IMR-90 (cell line): Measurements from ENCODE around the gene OR9A2. TPM values are rescaled to one million over a fixed set of nuclear protein-coding genes. Genes with fewer than 3 reads are reported as not detected.

Experiments
- ATAC-seq: fragments of 200-7000 bp; cut with Tn5 transposase; 2 replicates; pipeline ENCODE4 v1.9.1; 2020; ENCODE audit warnings: low read depth, mild to moderate bottlenecking, moderate library complexity
- BruUV-seq: library from RNA; stranded (reverse); fragments of 400-500 nt; replicated peaks from 2 replicates; lab custom pipeline; 2021; lab: Mats Ljungman, UMichigan
- CTCF ChIA-PET: fragments of 300-600 bp; formaldehyde crosslinking; extraction: SDS; loops from one replicate; lab custom pipeline; 2021; ENCODE audit warnings: antibody characterized with exemption; lab: Yijun Ruan, JAX
- POLR2A ChIA-PET: fragments of 300-600 bp; sonication (Branson Sonifier 250); formaldehyde crosslinking; loops from one replicate; lab custom pipeline; 2022; ENCODE audit warnings: antibody characterized with exemption; ENCODE audit not compliant: unreplicated experiment; lab: Charles Lee
- DNase-seq: peaks from one replicate; pipeline ENCODE4 v3.0.0; 2013
- H2AFZ ChIP-seq: replicated peaks from 2 replicates; pipeline ENCODE3; 2013; ENCODE audit warnings: low read length, mild to moderate bottlenecking; ENCODE audit not compliant: poor library complexity
- H2AK5ac ChIP-seq: 2 replicates; pipeline ENCODE4 v1.6.1; 2013; ENCODE audit warnings: low read depth, low read length, inconsistent platforms
- H2AK9ac ChIP-seq: replicated peaks from 2 replicates; pipeline ENCODE3; 2013; ENCODE audit warnings: mild to moderate bottlenecking, low read depth, low read length, moderate library complexity; ENCODE audit not compliant: poor library complexity
- H2BK120ac ChIP-seq: 2 replicates; pipeline ENCODE4 v1.6.1; 2013; ENCODE audit warnings: low read depth, low read length, inconsistent platforms
- H2BK15ac ChIP-seq: 3 replicates; pipeline ENCODE4 v1.6.1; 2013; ENCODE audit warnings: low read depth, low read length, inconsistent platforms
- H2BK20ac ChIP-seq: 2 replicates; pipeline ENCODE4 v1.6.1; 2013; ENCODE audit warnings: low read depth, mild to moderate bottlenecking, inconsistent platforms, low read length, moderate library complexity
- H2BK5ac ChIP-seq: 2 replicates; pipeline ENCODE4 v1.6.1; 2013; ENCODE audit warnings: mild to moderate bottlenecking, low read depth, low read length, inconsistent platforms; ENCODE audit not compliant: poor library complexity, severe bottlenecking
- H3K14ac ChIP-seq: replicated peaks from 2 replicates; pipeline ENCODE4 v1.6.1; 2013; ENCODE audit warnings: low read depth, low read length, inconsistent platforms
- H3K18ac ChIP-seq: 2 replicates; pipeline ENCODE4 v1.6.1; 2013; ENCODE audit warnings: low read depth, low read length, control low read depth
- H3K23ac ChIP-seq: 2 replicates; pipeline ENCODE4 v1.6.1; 2013; ENCODE audit warnings: low read depth, low read length, inconsistent platforms
- H3K27ac ChIP-seq: 2 replicates; pipeline ENCODE4 v1.5.1; 2013; ENCODE audit warnings: mild to moderate bottlenecking, control low read depth, low read length; ENCODE audit not compliant: insufficient read depth
- H3K27me3 ChIP-seq: 2 replicates; pipeline ENCODE4 v1.6.1; 2013; ENCODE audit warnings: low read length; ENCODE audit not compliant: control insufficient read depth, insufficient read depth
- H3K36me3 ChIP-seq: 2 replicates; pipeline ENCODE4 v1.6.1; 2013; ENCODE audit warnings: low read length, mixed read lengths; ENCODE audit not compliant: control insufficient read depth, insufficient read depth
- H3K4ac ChIP-seq: 2 replicates; pipeline ENCODE4 v1.6.1; 2013; ENCODE audit warnings: low read depth, low read length, inconsistent platforms
- H3K4me1 ChIP-seq: 2 replicates; pipeline ENCODE4 v1.6.1; 2013; ENCODE audit warnings: low read length, mixed read lengths; ENCODE audit not compliant: control insufficient read depth, insufficient read depth
- H3K4me2 ChIP-seq: 2 replicates; pipeline ENCODE4 v1.6.1; 2013; ENCODE audit warnings: low read depth, mild to moderate bottlenecking, control low read depth, low read length, moderate library complexity
- H3K4me3 ChIP-seq: 2 replicates; pipeline ENCODE4 v1.5.1; 2013; ENCODE audit warnings: low read depth, mild to moderate bottlenecking, control low read depth, low read length, moderate library complexity; ENCODE audit not compliant: insufficient read depth
- H3K56ac ChIP-seq: 2 replicates; pipeline ENCODE4 v1.6.1; 2013; ENCODE audit warnings: low read length, inconsistent platforms; ENCODE audit not compliant: insufficient read depth; ENCODE audit errors: extremely low read depth
- H3K79me1 ChIP-seq, 2 experiments: 2 replicates each; pipeline ENCODE4 v1.6.1; 2013; ENCODE audit warnings: low read length in 2 of 2, inconsistent platforms in 1 of 2, low read depth in 1 of 2
- H3K9ac ChIP-seq: 2 replicates; pipeline ENCODE4 v1.6.1; 2013; ENCODE audit warnings: low read depth, low read length, control low read depth
- H3K9me1 ChIP-seq: 2 replicates; pipeline ENCODE4 v1.6.1; 2013; ENCODE audit warnings: low read length, inconsistent platforms; ENCODE audit not compliant: insufficient read depth
- H3K9me3 ChIP-seq: 2 replicates; pipeline ENCODE4 v1.6.1; 2013; ENCODE audit warnings: low read length; ENCODE audit not compliant: control insufficient read depth, insufficient read depth
- H4K20me1 ChIP-seq: 2 replicates; pipeline ENCODE4 v1.6.1; 2013; ENCODE audit warnings: low read length, inconsistent platforms; ENCODE audit not compliant: insufficient read depth
- H4K5ac ChIP-seq: 2 replicates; pipeline ENCODE4 v1.6.1; 2013; ENCODE audit warnings: mild to moderate bottlenecking, low read depth, low read length, control low read depth
- H4K8ac ChIP-seq, 2 experiments: 2 replicates each; pipeline ENCODE4 v1.6.1; 2013; ENCODE audit warnings: low read depth in 2 of 2, low read length in 2 of 2, control low read depth in 1 of 2, inconsistent platforms in 1 of 2
- H4K91ac ChIP-seq: 2 replicates; pipeline ENCODE4 v1.6.1; 2013; ENCODE audit warnings: low read depth, low read length, inconsistent platforms; ENCODE audit not compliant: insufficient read depth
- MXI1 ChIP-seq: IDR thresholded peaks from 2 replicates; pipeline ENCODE4 v1.6.1; 2012; ENCODE audit warnings: low read depth, mild to moderate bottlenecking, low read length, moderate library complexity, borderline replicate concordance
- RCOR1 ChIP-seq: IDR thresholded peaks from 2 replicates; pipeline ENCODE4 v1.6.1; 2012; ENCODE audit warnings: mild to moderate bottlenecking, low read length, improper control_type of control experiment; ENCODE audit not compliant: insufficient replicate concordance
- USF2 ChIP-seq: fragments of 150-350 bp; IDR thresholded peaks from 2 replicates; pipeline ENCODE4 v1.6.1; 2017; ENCODE audit warnings: mild to moderate bottlenecking, antibody characterized with exemption, low read length, low read depth
- WGBS, 2 experiments: methylation state at CpG; one replicate each; pipeline versions ENCODE4 v1.1.5 to v1.1.7; 2013; ENCODE audit warnings: missing lambda C conversion rate in 2 of 2; ENCODE audit not compliant: insufficient read length in 1 of 2; ENCODE audit errors: extremely low coverage in 2 of 2; 5-methylcytosine and 5-hydroxymethylcytosine counted together
- dilution Hi-C: fragments of 300-500 bp; cut with HindIII; formaldehyde crosslinking; loops from one replicate; pipeline ENCODE4 v1.14.3; 2018; ENCODE audit warnings: low sequenced_read_pairs; ENCODE audit not compliant: unreplicated experiment
- in situ Hi-C: fragments of 300-500 bp; cut with MboI; formaldehyde crosslinking; loops from 3 replicates; pipeline ENCODE4 v1.14.3; 2019; ENCODE audit warnings: low sequenced_read_pairs, inconsistent platforms, mixed read lengths
- intact Hi-C: fragments of 100-400 bp; cut with micrococcal nuclease; formaldehyde crosslinking; loops from 2 replicates; pipeline ENCODE4 v1.10.0; 2022
- polyA plus RNA-seq, 3 experiments: library from polyadenylated mRNA; depleted of rRNA; stranded (reverse); fragments of >200 nt; gene quantifications; 2 replicates each; pipeline ENCODE4 v1.2.3, GENCODE V29; 2012; ENCODE audit warnings: low replicate concordance in 1 of 3
- total RNA-seq: library from RNA; depleted of rRNA; stranded (reverse); fragments of >200 nt; gene quantifications from 2 replicates; pipeline ENCODE4 v1.2.3, GENCODE V29; 2012

The OR9A2 gene
- total and polyA plus RNA-seq, 2 of the 4 experiments (the other 2 are of a cell fraction): not detected

DNA sequence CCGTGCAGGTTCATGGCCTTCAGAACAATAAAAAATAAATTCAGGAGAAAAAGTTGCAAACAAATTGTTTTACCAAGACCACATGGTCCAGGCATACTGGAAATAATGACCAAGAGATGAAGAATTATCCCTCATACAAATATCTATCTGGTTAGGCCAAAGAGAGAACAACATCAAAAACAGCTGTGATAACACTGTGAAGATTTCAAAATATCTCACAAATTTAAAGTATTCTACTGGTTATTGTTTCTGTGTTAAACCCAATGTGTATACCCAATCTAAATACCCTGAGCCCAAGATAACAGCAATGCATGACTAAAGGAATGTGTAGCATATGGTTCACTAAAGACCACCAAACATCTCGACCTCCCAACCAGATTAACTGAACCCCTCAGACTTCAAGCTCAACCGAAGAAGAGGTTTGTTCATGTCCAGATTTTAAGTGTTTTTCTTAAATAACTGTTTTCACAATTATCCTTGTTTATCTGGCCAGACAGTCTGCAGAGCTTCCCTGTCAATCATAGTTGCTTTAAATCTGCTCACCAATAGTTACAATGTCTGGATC, 10.9 kb downstream of the OR9A2 start:
- Histone ChIP-seq H3K27ac (no peak overlapping the region), H3K18ac (no peak overlapping the region), H3K14ac (no peak overlapping the region), H4K20me1 (no peaks in the 10 kb centered on the region), H2AFZ (no peak overlapping the region), H2BK20ac (no peak overlapping the region), H3K79me1 (no peaks in the 10 kb centered on the region), H3K27me3 (no peaks in the 10 kb centered on the region), H3K4me1 (no peaks in the 10 kb centered on the region), H3K4me2 (no peak overlapping the region), H3K36me3 (no peaks in the 10 kb centered on the region), H2AK5ac (no peak overlapping the region), H3K56ac (no peak overlapping the region), H2BK5ac (no peak overlapping the region), H3K4ac (no peak overlapping the region), H4K8ac (no peak overlapping the region), H2BK15ac (no peak overlapping the region), H3K9ac (no peak overlapping the region), H3K23ac (no peak overlapping the region), H3K9me3 (no peaks in the 10 kb centered on the region), H3K9me1 (no peaks in the 10 kb centered on the region), H3K4me3 (no peak overlapping the region), H2BK120ac (no peak overlapping the region), H4K91ac (no peak overlapping the region), H4K5ac (no peak overlapping the region), H2AK9ac (no peak overlapping the region)
- no TSS peak for BruUV-seq
- intact Hi-C loops (no loop called here), dilution Hi-C loops (no loop called here), in situ Hi-C loops (loop anchor here (25.0 kb wide), 1 partner anchor 421 kb away; the partner anchor contains the start of gene TAS2R60)
- CTCF ChIA-PET: interaction anchor here (1.4 to 1.8 kb wide), 2 partner anchors 12 to 199 kb away, joined by 5 to 6 read pairs; no protein-coding TSS in a partner anchor
- TF ChIP-seq RCOR1 (no peak), USF2 (no peak), MXI1 (no peak)
- ATAC-seq: no peak
- POLR2A ChIA-PET: no interaction called here
- no peak for DNase-seq
- no CpG with 5 or more reads among the region's 3 CpGs for WGBS, 2 experiments
